NCI-H345 (cell line): ENCODE results near the gene TRAF5.
A peak's percentile ranks its signal among the peaks of the same experiment; 100 is the strongest.
"Not testable (repeated sequence)": the region's sequence is repeated elsewhere in the genome, so short reads cannot be mapped to it uniquely, and the experiment has no call there.

Source experiments
- DNase-seq: peaks from one replicate; lab custom pipeline; 2025; lab: John Stamatoyannopoulos, UW

TRAF5 gene

DNA sequence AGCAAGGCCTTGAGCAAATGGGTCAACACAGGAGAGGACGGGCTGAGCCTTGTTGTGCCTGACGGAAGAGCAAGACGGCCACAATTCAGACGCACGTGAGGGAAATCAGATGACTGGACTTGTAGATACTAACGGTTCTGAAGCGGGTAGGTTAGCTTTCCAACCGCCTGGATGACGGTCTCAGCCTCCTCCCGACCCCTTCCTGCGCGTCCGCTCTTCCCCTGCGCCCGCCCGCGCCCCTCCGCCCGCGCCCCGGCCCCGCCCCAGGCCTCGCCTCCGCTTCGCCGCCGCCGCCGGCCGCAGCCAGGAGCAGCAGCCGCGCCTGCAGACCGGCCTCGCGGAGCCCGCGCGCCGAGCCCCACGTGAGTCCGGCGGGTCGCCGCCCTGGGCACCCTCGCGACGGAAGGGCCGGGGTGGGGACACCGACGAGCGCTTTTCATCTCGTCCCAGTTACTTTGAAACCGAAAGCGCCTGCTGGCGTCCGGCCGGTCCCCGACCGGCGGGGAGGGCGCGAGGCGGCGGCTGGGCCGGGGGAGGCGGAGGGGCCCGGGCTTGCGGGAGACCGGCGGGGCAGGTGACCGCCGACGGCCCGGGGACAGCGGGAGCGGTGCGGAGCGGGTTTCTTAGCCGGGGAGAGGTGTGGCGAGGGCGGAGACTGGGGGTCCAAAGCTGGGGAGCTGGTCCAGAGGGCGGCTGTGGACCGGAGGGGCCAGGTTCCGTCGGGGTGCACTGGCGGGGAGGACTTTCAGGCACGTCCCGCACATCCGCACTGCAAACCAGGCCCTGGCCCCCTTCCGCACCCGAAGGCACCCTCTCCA, at the start of gene TRAF5:
TSS of gene TRAF5 (plus strand) at position 306 of the 818 bp plus-strand sequence. CDS start 26,407 bp downstream, outside the sequence.
- peak; percentile 50 for DNase-seq

- no peak for DNase-seq
These were observed 47.3 kb upstream of the TRAF5 start for GRCh38 chr1:211279340-211279739.

DNA sequence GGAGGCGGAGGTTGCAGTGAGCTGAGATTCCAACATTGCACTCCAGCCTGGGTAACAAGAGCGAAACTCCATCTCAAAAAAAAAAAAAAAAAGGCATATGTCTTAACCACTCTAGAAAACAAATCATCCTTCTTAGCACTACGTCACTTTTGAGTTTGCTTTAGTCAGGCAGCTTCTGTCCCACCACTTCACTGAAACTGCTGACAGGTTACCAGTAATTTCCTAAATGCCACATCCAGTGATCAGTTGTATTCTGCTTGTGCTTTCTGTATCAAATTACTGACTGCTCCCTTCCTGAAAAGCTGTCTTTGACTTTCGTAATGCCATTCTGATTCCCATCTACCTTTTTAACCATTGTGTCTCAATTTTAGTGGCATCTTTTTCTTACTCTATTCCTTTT, 45.7 kb upstream of the TRAF5 start:
- DNase-seq, result no peak

DNA sequence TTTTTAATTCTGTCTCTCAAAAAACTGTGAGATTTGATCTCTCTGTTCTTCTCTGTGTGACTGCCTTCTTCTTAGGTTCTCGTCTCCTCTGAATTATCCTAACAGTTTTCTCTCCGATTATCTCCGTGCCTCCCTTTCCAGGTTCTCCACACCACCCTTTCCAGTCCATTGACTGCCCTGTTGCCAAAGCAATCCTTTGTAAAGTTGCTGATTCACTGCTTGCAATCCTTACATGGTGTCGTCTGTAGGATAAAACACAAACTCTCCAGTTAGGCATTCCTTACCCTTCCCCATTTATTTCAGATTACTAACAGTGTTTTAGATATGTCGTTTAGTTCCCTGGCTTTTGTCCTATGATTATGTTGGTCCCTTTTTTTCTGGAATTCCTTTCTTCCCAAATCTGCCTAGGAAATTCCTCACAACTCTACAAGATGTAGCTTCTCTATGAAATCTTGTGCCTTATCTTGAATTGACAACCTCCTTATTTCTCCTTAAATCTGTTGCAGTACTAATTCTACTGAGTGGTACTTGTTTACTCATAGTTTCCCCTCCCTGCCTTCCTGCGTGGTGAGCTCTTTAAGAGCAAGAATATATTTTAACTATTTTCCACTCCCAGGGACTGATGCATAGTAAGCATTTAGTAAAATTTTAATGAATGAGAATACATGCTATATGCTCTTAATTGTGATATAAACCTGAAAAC, 45.2 kb upstream of the TRAF5 start:
- no peak for DNase-seq

DNA sequence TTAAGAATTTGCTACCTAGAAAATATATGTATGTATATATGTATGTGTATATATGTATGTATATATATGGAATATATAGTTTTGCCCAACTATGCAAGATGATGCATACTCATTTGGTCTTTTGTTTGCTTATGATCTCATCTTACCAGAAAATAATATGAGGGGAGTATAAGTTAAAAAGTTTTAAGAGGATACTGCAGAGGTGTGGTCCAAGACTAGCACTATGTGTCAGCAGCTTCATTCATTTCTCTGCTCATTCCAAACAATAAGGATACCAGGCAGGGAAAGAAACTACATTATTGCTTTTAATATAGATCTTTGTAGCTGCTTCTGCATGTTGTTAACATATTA, 44.6 kb upstream of the TRAF5 start:
- no peak for DNase-seq

DNA sequence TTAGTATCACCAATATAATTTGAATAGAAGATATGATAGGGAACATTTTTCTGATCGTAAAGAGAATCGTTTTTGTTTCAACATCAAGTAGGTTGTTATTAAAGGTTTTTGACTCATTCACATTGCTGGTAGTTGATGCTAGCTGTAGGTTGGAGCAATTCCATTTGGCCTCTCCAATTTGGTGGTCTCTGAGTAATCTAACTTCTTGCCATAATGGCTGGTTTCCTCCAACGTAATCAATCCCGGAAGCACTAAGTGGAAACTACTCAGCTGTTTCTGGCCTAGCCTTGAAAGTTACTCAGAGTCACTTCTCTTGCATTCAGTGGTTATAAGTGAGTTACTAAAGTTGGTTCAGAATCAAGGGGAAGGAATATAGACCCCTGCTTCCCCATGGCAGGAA, 41.4 kb upstream of the TRAF5 start:
- no peak for DNase-seq

DNA sequence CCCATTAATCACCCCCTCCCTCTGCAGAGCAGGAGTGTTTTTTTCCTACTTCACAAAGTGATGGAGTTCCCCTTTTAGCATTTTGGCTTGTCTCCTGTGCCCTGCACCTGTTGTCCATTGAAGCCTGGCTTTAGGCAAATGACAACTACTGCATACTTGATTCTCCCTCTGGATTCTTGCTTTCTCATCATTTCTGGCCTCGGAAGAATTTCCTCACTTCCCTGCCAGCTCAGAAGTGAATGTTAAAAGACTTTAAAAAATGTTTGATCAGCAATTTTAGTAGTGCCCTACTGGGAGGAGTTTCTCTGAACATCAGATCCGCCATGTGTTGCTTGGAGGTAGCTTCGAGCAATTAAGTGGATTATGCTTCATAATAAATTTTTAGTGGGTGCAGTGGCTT, 39.4 kb upstream of the TRAF5 start:
- no peak for DNase-seq

DNA sequence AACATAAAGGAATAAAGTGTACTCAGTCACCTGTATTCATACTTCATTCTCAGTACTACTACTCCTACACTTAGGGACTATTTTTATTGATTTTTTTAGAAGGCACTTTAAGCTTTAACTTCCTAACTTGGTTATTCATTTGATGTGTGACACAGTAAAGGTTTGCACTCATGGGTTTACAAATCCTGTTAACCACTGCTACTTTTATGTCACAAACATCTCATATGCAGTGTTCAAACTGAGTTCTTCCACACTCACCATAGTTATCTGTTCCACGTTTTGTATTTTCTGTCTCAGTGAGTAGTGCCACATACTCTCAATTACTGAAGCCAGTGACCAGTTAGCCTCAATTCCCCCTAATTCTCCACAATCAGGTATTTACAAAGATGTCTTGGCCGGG, 34.2 kb upstream of the TRAF5 start:
- DNase-seq, result no peak

DNA sequence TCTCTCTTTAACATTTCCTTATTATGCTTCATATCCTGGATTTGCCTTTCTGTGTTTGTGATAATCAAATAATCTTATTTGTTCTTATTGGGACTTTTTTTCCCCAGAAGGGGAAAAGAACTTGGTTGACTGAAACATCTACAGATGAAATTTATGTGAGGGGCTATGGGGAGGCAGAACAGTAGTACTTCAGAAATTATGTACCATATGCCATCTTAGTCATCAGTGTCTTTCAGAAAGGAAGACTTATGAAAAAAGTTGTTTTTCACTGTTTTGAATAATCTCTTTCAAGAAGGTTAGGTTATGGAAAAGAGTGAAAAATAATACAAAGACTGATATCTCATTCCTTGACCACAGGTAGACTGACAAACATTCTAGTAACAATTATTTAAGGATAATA, 30.2 kb upstream of the TRAF5 start:
- no peak for DNase-seq

GRCh38 chr1:211305044-211305443, 21.6 kb upstream of the TRAF5 start:
- no peak for DNase-seq

- DNase-seq, result no peak
These were observed 17.0 kb upstream of the TRAF5 start for GRCh38 chr1:211309617-211310016.

GRCh38 chr1:211313392-211313791, 13.2 kb upstream of the TRAF5 start:
- DNase-seq, result no peak

- DNase-seq, result no peak
These were observed 7.9 kb upstream of the TRAF5 start for GRCh38 chr1:211318576-211319280.

GRCh38 chr1:211319892-211320291, 6.7 kb upstream of the TRAF5 start:
- no peak for DNase-seq

- no peak for DNase-seq
These were observed 5.7 kb upstream of the TRAF5 start for GRCh38 chr1:211320980-211321379.

- not testable (repeated sequence) for DNase-seq
These were observed 5.0 kb upstream of the TRAF5 start for GRCh38 chr1:211321646-211322045.

- DNase-seq, result peak; percentile 74
These were observed 3.2 kb upstream of the TRAF5 start for GRCh38 chr1:211323156-211324063.

DNA sequence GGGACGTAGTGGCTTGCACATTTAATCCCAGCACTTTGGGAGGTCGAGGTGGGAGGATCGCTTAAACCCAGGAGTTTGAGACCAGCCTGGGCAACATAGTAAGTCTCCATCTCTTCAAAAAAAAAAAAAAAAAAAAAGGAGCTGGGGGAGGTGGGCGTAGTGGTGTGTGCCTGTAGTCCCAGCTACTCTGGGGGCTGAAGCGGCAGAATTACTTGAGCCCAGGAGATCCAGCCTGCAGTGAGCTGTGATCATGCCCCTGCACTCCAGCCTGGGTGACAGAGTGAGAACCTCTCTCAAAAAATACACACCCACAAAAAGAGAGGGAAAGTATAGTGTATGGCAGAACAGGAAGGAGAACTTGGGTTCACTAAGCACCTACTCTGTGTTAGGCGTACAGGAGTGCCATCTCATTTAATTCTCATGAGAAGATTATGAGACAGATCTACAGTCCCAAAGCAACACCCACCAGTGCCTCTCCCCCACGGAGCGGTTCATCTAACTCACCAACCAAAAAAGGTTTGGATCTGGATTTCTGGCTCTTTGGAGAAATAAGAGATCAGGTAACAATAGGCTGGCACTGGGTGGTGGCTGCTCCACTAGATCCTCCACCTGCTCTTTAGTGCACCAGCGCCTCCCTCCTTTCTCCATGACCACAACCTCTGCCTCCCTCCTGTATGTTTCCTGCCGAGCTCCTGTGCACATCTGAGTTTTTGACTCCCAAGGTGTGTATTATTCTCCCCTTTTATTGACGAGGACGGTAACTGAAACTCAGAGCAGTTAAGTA, 1.4 kb upstream of the TRAF5 start:
- peak; percentile 18 for DNase-seq

- no peak for DNase-seq
These were observed 499 bp upstream of the TRAF5 start for GRCh38 chr1:211326140-211326527.

DNA sequence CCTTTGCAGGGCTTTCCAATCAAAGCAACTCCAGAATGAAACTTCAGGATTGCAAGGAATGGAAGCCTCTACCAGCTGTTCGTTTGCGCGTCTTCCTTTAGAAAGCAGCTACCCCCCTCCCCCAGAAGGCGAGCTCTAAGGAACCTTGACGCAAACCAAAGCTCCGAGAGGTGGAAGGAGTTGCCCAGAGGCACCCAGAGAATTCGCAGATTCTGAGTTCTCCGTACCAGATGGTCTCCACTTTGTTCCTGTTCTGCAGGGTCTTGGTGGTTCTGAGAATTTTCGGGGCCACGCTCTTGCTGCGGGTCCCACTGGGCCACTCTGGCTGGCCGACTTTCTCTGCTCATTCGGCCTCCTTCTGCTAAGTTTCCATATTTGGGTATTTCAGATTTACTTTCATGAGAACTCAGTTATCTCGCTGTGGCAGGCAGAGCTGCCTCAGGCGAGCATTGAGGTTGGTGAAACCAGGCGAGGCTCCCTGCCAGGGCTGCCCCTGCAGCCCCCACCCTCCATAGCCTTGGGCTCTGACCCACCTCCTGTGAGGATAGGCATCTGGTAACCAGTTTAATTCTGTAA, 801 bp downstream of the TRAF5 start:
- DNase-seq, result peak; percentile 13
